ENCODE results near the gene SERTAD4. TPM values are rescaled to one million over a fixed set of nuclear protein-coding genes. Genes with fewer than 3 reads are reported as not detected.
"Not testable (repeated sequence)": the region's sequence is repeated elsewhere in the genome, so short reads cannot be mapped to it uniquely, and the experiment has no call there.

The SERTAD4 gene
- total RNA-seq, result 1 to 10 TPM in 2 of 4 donors, under 1 TPM in 2; 0.36 to 2.7 (median 1.5) TPM

- TF ChIP-seq CTCF (IDR thresholded peaks at IDR 0.05), result no peak
- peak; percentile 26 for ATAC-seq (ENCODE audit: low FRiP score)
- no peak for DNase-seq (ENCODE audit: low spot score)
Observed at GRCh38 chr1:210232511-210233215, at the start of gene SERTAD4. SERTAD4 (plus strand) TSS chr1:210232796; CDS start chr1:210237961, 5,165 bp downstream.

- ATAC-seq (ENCODE audit: low FRiP score), result no peak
- no peak for TF ChIP-seq CTCF (IDR thresholded peaks at IDR 0.05)
- no peak for DNase-seq (ENCODE audit: low spot score)
Observed at GRCh38 chr1:210185063-210185462, 47.5 kb upstream of the SERTAD4 start.

GRCh38 chr1:210187849-210188606 is 44.6 kb upstream of the SERTAD4 start:
- ATAC-seq (ENCODE audit: low FRiP score), result not testable (repeated sequence)

GRCh38 chr1:210189426-210189825 is 43.2 kb upstream of the SERTAD4 start:
- TF ChIP-seq CTCF (IDR thresholded peaks at IDR 0.05), result no peak
- DNase-seq (ENCODE audit: low spot score), result no peak
- ATAC-seq (ENCODE audit: low FRiP score), result no peak

More at GRCh38 chr1:210187849-210188606, 44.6 kb upstream of the SERTAD4 start:
- not testable (repeated sequence) for DNase-seq (ENCODE audit: low spot score)

GRCh38 chr1:210195635-210196160 is 36.9 kb upstream of the SERTAD4 start:
- no peak for TF ChIP-seq CTCF (IDR thresholded peaks at IDR 0.05)
- ATAC-seq (ENCODE audit: low FRiP score) (no peak), DNase-seq (ENCODE audit: low spot score) (no peak)

GRCh38 chr1:210196266-210196665 is 36.3 kb upstream of the SERTAD4 start:
- DNase-seq (ENCODE audit: low spot score); ATAC-seq (ENCODE audit: low FRiP score): not testable (repeated sequence)

- DNase-seq (ENCODE audit: low spot score) (no peak), ATAC-seq (ENCODE audit: low FRiP score) (no peak)
- TF ChIP-seq CTCF (IDR thresholded peaks at IDR 0.05), result no peak
Observed at GRCh38 chr1:210198840-210199239, 33.8 kb upstream of the SERTAD4 start.
